Measurements from ENCODE around the gene AMBP.

The AMBP gene

GRCh38 chr9:114123031-114123977 lies 45.2 kb upstream of the AMBP start:
- TF ChIP-seq, protein P1, sequence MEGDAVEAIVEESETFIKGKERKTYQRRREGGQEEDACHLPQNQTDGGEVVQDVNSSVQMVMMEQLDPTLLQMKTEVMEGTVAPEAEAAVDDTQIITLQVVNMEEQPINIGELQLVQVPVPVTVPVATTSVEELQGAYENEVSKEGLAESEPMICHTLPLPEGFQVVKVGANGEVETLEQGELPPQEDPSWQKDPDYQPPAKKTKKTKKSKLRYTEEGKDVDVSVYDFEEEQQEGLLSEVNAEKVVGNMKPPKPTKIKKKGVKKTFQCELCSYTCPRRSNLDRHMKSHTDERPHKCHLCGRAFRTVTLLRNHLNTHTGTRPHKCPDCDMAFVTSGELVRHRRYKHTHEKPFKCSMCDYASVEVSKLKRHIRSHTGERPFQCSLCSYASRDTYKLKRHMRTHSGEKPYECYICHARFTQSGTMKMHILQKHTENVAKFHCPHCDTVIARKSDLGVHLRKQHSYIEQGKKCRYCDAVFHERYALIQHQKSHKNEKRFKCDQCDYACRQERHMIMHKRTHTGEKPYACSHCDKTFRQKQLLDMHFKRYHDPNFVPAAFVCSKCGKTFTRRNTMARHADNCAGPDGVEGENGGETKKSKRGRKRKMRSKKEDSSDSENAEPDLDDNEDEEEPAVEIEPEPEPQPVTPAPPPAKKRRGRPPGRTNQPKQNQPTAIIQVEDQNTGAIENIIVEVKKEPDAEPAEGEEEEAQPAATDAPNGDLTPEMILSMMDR (IDR thresholded peaks at IDR 0.05; ENCODE audit: insufficient read depth, low read depth, low read length, missing control alignments) = no peak
- no peak overlapping the region for H3K4me3 ChIP-seq (ENCODE audit: low read depth, low read length)
- DNase-seq (ENCODE audit: low read depth) = no peak

DNA sequence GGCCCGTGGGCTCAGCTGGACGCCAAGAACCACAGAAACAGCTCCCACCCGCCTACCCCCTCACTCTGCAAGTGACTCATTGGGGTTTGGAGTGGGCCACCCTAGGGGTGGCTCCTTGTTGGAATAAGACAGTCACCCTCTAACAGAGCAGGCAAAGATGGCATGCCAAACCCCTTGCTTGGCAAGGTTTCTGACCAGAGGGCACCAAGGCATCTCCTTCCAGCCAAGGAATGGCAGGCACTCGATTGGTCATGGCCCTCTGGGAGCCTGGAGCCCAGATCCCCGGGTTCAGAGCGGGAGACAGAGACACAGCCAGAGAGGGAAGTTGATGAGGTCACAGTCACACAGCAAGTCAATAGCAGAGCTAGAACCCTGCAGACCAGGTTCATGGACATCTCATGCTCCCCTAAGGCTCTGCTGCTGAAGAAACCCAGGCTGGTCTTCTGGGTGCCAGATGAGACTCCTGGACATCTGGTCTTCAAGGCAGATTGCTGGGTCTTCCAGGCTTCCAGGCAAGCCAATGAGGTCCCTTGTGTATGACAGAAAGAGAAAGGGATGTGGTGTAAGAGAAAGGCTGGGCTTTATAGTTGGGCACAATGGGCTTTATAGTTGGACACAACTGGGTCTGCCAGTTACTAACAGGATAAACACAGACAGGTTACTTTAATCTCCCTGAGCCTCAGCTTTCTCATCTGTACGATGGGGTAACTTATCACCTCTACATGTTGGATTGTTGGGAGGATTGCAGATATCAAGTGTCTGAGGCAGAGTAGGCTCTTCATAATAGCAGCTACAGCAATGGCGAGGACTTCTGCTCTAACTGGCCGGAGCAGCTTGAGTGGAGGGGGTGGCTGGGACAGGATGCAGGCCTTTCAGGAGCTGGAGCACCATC lies 44.3 kb upstream of the AMBP start:
- TF ChIP-seq, protein P1 (IDR thresholded peaks at IDR 0.05; ENCODE audit: insufficient read depth, low read depth, low read length, missing control alignments) = no peak
- no peak for DNase-seq (ENCODE audit: low read depth)
- no peak overlapping the region for H3K4me3 ChIP-seq (ENCODE audit: low read depth, low read length)

DNA sequence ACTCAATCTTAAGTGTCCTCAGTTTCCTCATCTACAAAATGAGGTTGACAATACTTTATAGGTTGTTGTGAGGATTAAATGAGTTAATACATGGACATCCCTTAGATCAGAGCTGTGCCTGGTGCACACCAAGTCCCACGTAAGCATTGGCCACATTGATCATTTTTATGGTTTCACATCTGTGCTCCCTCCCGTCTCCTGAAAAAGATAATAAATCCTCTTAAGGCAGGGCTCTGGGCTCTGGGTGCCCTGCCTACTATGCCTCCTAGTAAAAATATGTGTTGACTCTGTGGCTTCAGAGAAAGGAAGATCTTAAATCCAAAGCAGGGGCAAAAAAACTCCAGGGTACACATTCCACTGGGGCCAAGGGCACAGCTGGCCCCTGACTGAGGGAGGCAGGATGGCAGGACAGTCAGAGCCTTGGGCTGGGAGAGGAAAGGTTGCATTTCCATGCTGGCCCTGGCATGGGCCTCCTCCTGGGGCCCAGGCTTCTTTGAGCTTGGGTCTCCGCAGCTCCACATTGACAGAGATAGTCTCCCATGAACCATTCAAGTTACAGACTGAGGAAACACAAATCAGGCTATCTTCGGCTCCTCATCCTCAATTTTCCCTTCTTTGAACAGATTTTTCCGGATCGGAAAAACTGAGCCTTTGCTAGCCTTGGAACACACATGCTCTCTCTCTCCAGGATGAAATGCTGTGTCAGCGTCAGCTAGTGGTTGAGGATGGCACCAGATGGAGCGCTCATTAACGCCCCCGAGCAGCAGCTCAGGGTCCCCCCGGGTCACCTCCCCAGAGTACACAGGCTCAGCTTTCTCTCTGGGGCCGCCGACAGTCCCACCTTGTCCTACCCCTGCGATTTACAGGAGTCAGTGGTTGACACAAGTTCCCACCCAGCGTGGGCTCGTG lies 43.4 kb upstream of the AMBP start:
- TF ChIP-seq, protein P1 (IDR thresholded peaks at IDR 0.05; ENCODE audit: insufficient read depth, low read depth, low read length, missing control alignments) = no peak
- no peak for DNase-seq (ENCODE audit: low read depth)
- H3K4me3 ChIP-seq (ENCODE audit: low read depth, low read length) = no peak overlapping the region

DNA sequence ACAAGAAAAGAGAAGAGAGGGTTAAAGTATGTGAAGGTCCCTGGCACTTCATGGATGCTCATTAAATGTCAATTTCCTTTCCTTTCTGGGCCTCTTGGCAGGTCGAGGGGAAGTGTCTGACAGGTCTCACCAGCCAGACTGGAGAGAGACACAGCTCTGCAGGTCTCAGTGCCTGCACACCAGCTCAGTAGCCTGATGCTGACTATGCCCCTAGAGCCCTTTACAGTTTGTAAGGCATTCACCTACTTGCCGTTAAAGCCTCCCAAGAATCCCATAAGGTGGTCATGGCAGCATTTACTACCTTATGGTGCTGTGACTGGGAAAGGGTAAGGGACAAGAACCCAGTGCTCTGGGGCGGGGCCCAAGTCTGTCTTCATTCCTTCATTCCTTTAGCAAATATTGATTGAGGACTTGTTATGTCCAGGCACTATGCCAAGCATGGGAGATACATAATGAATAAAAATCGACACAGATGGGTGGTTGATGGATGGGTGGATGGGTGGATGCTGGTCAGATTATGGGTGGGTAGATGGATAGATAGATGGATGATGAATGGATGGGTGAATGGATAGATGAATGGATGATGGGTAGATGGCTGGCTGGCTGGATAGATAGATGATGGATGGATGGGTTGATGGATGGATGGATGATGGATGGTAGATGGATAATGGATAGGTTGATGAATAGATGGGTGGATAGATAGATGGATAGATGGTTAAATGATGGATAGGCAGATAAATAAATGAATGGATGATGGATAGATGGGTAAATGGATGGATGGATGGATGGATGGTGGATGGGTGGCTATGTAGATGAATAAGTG lies 42.3 kb upstream of the AMBP start:
- DNase-seq (ENCODE audit: low read depth) = no peak
- no peak overlapping the region for H3K4me3 ChIP-seq (ENCODE audit: low read depth, low read length)
- TF ChIP-seq, protein P1 (IDR thresholded peaks at IDR 0.05; ENCODE audit: insufficient read depth, low read depth, low read length, missing control alignments) = no peak

DNA sequence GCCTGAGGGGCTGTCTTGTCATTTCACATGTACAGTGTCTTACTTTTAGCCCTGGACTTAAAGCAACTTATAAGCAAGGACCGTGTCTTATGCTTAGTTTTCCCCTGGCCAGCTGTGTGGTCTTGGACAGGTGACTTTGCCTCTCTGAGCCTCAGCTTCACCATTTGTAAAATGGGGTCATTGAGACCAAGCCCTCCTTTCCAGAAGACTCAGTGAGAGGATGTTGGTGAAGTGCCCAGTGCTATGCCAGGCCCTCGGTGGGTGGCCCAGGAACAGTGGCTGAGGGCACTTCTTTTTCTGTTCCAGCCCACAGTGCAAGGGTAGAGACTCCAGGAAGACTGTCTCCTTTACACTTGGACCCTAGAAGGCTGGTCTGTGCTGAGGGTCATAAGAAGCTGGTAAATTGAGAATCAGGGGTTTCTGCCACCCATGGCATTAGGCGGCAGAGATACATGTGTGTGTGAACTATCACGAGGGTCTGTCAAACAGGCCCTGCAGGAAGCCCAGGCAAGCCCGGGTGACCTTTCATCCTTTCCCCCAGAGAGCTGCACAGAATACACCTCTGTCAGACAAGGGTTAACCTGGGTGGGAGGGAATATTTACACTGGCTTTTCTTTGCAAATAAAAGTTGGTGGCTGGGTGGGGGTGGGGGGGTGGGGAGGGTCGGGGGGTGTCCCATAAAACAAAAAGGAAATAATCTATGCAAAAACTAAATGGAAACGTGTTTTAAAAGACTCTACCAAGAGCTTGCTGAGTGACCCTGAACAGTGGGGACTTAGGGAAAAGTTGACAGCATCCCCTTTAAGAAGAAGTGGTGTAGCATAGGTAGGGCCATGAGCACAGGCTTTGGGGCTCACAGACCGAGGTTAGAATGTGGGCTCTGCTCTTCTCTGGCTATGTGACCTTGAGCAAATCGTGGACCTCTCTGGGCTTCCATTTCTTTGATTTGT lies 41.4 kb upstream of the AMBP start:
- H3K4me3 ChIP-seq (ENCODE audit: low read depth, low read length) = no peak overlapping the region
- DNase-seq (ENCODE audit: low read depth) = no peak
- TF ChIP-seq, protein P1 (IDR thresholded peaks at IDR 0.05; ENCODE audit: insufficient read depth, low read depth, low read length, missing control alignments) = no peak

Data from GM12865 (cell line).